K562 (cell line): ENCODE measurements around the gene KIF27. TPM values are rescaled to one million over a fixed set of nuclear protein-coding genes. Genes with fewer than 3 reads are reported as not detected.

Experiments
- HDGF ChIP-seq: fragments of 450-650 bp; IDR thresholded peaks from 2 replicates; pipeline ENCODE4 v1.6.1; 2016
- RBM17 ChIP-seq: fragments of 200-400 bp; formaldehyde crosslinking; IDR thresholded peaks from 2 replicates; pipeline ENCODE4 v1.6.1; 2017; ENCODE audit warnings: low read depth, mild to moderate bottlenecking, low read length, borderline replicate concordance
- ZBTB11 ChIP-seq, 3 experiments: fragments of 200-800 bp in 1 of 3; fragments of 250-450 bp in 1 of 3; fragments of 450-650 bp in 1 of 3; sonication (Bioruptor Pico) in 1 of 3; sonication (Bioruptor generic) in 1 of 3; formaldehyde crosslinking in 1 of 3; IDR thresholded peaks; 2 replicates each; pipeline versions ENCODE4 v1.6.1 to v1.8.0; 2016 to 2022; ENCODE audit warnings: mild to moderate bottlenecking in 2 of 3, missing genetic modification characterization in 2 of 3, missing compliant biosample characterization in 1 of 3, moderate library complexity in 1 of 3
- ZBTB7A ChIP-seq: IDR thresholded peaks from 2 replicates; pipeline ENCODE4 v1.6.1; 2011; ENCODE audit warnings: low read depth, mild to moderate bottlenecking, low read length, moderate library complexity, borderline replicate concordance; ENCODE audit not compliant: control insufficient read depth
- ZNF12 ChIP-seq: sonication (generic); formaldehyde crosslinking; IDR thresholded peaks from 2 replicates; pipeline ENCODE4 v1.4.0; 2020; ENCODE audit warnings: mild to moderate bottlenecking, missing genetic modification reagents
- ZNF280A ChIP-seq: fragments of 450-650 bp; IDR thresholded peaks from 2 replicates; pipeline ENCODE4 v1.6.1; 2018; ENCODE audit warnings: mild to moderate bottlenecking, low read depth; ENCODE audit not compliant: partially characterized antibody
- ZNF398 ChIP-seq: fragments of 250-450 bp; sonication (Bioruptor Pico); IDR thresholded peaks from 2 replicates; pipeline ENCODE4 v1.8.0; 2021; ENCODE audit warnings: moderate library complexity, mild to moderate bottlenecking, inconsistent platforms
- ZNF407 ChIP-seq: fragments of 450-650 bp; IDR thresholded peaks from 2 replicates; pipeline ENCODE4 v1.6.1; 2016; ENCODE audit warnings: low read depth
- polyA plus RNA-seq, 8 experiments: library from polyadenylated mRNA; depleted of rRNA in 4 of 8; stranded (reverse) in 5 of 8; unstranded in 3 of 8; fragments of >200 nt; fragmentation: Nextera tagmentation in 2 of 8; fragmentation: Illumina TruSeq in 1 of 8; extraction: Ambion mirVana in 2 of 8; extraction: Trizol in 1 of 8; gene quantifications; 2 replicates each; pipeline versions ENCODE4 v1.2.1 to v1.2.3, GENCODE V29; 2011 to 2014; ENCODE audit warnings: inconsistent platforms in 1 of 8, missing spikeins in 1 of 8
- total RNA-seq, 7 experiments: library from RNA; depleted of rRNA in 6 of 7; stranded (reverse); fragments of >200 nt in 6 of 7; fragmentation: Illumina TruSeq in 2 of 7; extraction: Trizol in 2 of 7; gene quantifications; 2 replicates each; pipeline versions ENCODE4 v1.2.1 to v1.2.3, GENCODE V29; 2011 to 2021; ENCODE audit warnings: low replicate concordance in 1 of 7

KIF27 gene
- total and polyA plus RNA-seq, 9 of the 15 experiments (the other 6 are each of a cell fraction or from before 2014, with no cell fraction given), result 0.32 to 2.4 (median 0.98) TPM

DNA sequence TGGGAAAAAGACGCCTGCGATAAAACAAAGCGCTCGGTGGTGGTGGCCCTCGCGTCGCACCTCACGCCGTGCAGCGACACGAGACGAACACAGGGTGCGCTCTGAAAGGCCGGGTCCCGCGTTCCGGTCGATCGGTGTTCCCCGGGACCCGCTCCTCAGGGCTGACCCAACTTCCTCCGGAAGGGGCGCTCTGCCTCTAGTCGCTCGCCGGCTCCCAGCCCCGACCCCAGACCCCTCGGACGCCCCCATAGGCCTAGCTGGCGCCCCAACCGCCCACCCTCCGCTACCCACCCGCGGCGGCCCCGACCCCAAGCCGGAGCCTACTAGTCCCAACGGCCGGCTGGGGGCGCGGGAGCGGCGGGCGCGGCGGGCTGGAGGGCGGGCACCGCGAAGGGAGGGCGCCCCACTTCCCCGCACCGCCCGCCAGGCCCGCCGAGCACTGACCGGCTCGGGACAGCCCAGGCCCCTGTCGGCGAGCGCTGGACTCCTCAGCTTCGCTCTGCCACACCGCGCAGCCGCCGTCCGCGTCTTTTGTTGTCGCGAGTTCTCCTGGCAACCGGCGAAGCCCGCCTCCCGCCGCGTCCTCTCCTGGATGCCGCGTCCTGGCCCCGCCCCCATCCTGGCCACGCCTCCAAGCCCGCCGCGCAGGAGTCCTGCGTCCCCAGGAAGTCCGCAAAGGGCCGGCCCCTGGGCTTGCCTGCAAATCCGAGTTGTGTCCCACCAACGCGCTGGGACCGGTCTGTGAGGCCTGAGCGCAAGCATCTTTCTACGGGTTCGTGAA lies at the start of gene KIF27 (continued):
- peak; percentile 57; the same call in 1 of the 2 replicates for TF ChIP-seq ZNF407
- TF ChIP-seq ZBTB7A, result peak; percentile 87; the same call in 1 of the 2 replicates
- no peak for TF ChIP-seq ZNF280A
- TF ChIP-seq ZNF12 (CRISPR knock-in tag), result no peak
- TF ChIP-seq ZBTB11 (CRISPR knock-in tag; IDR thresholded peaks at IDR 0.05), result peak; percentile 75 to 94 (median 78); a peak in 5 of 6 replicates
- no peak for TF ChIP-seq ZNF398 (CRISPR knock-in tag)
- TF ChIP-seq RBM17, result no peak
- no peak for TF ChIP-seq HDGF
